Stomach (tissue), 9 donors: ENCODE data around the gene MKKS. TPM values are rescaled to one million over a fixed set of nuclear protein-coding genes. Genes with fewer than 3 reads are reported as not detected.

Experiments used
- DNase-seq, 2 donors: peaks; one replicate each; pipeline versions ENCODE4 v3.0.0 to v3.0.0-alpha.2; 2013 to 2019
- H3K27ac ChIP-seq, 5 donors: fragments of 200-600 bp in 4 of 5; sonication (generic) in 4 of 5; one replicate each; pipeline ENCODE4 v1.5.1; 2013 to 2019; ENCODE audit warnings: mild to moderate bottlenecking in 1 of 5, moderate library complexity in 1 of 5
- H3K27me3 ChIP-seq, 3 donors: fragments of 200-600 bp; sonication (generic); one replicate each; pipeline ENCODE4 v1.5.1; 2017 to 2019; ENCODE audit warnings: mixed run types in 1 of 3
- H3K36me3 ChIP-seq, 4 donors: fragments of 200-600 bp; sonication (generic); 1 replicate in 3 of 4; 2 replicates in 1 of 4; pipeline ENCODE4 v1.5.1; 2016 to 2019
- H3K4me1 ChIP-seq, 4 donors: fragments of 200-600 bp; sonication (generic); one replicate each; pipeline ENCODE4 v1.5.1; 2016 to 2019
- H3K4me3 ChIP-seq, 4 donors: fragments of 200-600 bp; sonication (generic) in 3 of 4; one replicate each; pipeline ENCODE4 v1.5.1; 2016 to 2019; ENCODE audit warnings: mild to moderate bottlenecking in 1 of 4
- H3K9me3 ChIP-seq, 4 donors: fragments of 200-600 bp; sonication (generic); one replicate each; pipeline ENCODE4 v1.5.1; 2016 to 2019
- EP300 ChIP-seq: sonication (generic); formaldehyde crosslinking; IDR thresholded peaks from one replicate; pipeline ENCODE4 v1.6.1; 2017; ENCODE audit warnings: antibody characterized with exemption
- POLR2A ChIP-seq, 4 donors: fragments of 450-650 bp; IDR thresholded peaks; one replicate each; pipeline ENCODE4 v1.6.1; 2016; ENCODE audit warnings: antibody characterized with exemption in 4 of 4, control low read depth in 2 of 4, mild to moderate bottlenecking in 1 of 4, moderate library complexity in 1 of 4
- POLR2AphosphoS5 ChIP-seq, 3 donors: sonication (generic); formaldehyde crosslinking; IDR thresholded peaks; one replicate each; pipeline ENCODE4 v1.6.1; 2016; ENCODE audit warnings: antibody characterized with exemption in 3 of 3
- WGBS, 5 donors: extraction: QIAGEN DNeasy Blood & Tissue Kit in 3 of 5; methylation state at CpG; one replicate each; pipeline versions ENCODE4 v1.1.5 to v1.1.7; 2013 to 2018; 5-methylcytosine and 5-hydroxymethylcytosine counted together
- intact Hi-C: fragments of 100-400 bp; cut with DNase I; formaldehyde crosslinking; loops from one replicate; pipeline ENCODE4 v1.15.1; 2023; ENCODE audit warnings: low total_unique reads
- polyA plus RNA-seq, 3 donors: library from polyadenylated mRNA; stranded (reverse); fragments of 200-250 nt; gene quantifications; one replicate each; pipeline ENCODE4 v1.2.3, GENCODE V29; 2013
- total RNA-seq, 5 donors: library from RNA; depleted of rRNA; stranded (reverse); fragments of >200 nt; gene quantifications; one replicate each; pipeline versions ENCODE4 v1.1.0 to v1.2.3, GENCODE V29; 2014 to 2016
- TF ChIP-seq, protein P1 (sequence below), 7 experiments: fragments of 450-650 bp in 4 of 7; fragments of 200-600 bp in 3 of 7; sonication (generic) in 3 of 7; IDR thresholded peaks; one replicate each; pipeline ENCODE4 v1.5.1; 2016 to 2019; ENCODE audit warnings: antibody characterized with exemption in 7 of 7, control low read depth in 2 of 7, mild to moderate bottlenecking in 1 of 7
- donor health status: healthy with polysubstance abuse.
- donor health status: Bipolar disorder and iron deficiency.
- donor health status: healthy.

MKKS gene
- total and polyA plus RNA-seq, 8 donors: 6.1 to 18.6 (median 12.3) TPM

DNA sequence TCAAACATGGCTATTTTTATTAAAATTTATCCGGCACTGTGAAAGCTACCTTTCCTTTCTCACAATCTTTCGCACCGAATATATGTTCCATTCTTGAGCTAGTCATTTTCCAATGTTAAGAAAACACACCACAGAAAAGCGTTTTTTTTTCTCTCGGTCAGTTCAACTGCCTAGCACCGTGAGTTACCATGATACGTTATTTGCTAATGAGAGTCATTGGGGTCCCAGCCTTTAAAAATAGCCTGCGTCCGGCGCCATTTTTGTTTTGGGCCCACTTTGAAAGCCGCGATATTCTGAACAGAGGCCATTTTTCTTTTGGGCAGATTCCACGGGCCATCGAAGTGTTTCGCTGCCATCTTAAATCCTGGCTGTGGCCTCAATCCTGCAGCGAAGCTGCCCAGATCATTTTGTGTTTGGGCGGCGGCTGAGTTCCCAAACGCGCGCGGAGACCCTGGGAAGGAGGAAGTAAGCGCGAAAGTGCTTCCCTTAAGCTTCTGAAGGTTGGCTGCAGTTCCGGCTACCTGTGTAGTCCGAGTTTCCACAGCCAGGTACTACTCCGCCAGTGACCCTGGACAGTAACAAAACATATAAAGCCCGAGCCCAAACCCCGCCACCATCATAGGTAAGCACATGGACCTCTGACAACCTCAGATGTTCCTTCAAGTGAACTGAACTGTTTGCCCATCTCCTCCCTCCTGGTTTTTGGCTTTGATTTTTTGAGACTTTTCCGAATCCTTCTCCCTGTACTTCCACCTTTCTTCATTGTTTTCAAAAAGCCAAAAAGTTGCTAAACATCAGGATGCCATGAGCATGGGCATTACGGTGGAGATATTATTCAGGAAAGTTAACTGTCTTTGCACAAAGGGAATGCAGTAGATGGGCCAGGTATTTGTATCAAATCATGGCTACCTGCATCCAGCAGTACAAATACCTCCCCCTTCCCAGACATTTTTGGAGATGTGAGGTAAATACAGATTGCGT is 1.1 kb upstream of the MKKS start, which contains the start of gene SLX4IP:
Gene SLX4IP, plus strand, starts transcription at position 474 of the 981 bp plus-strand sequence. CDS start 22,900 bp downstream, outside the sequence.
- Histone ChIP-seq H3K36me3 (no peaks in the 10 kb centered on the region), H3K27me3 (no peaks in the 10 kb centered on the region), H3K27ac (peak within 1 kb of the TSS; percentile 91 to 95 (median 94)), H3K4me1 (peaks cover 13 to 45% (median 31%) of the 10 kb centered on the region in 4 donors), H3K9me3 (no peaks in the 10 kb centered on the region), H3K4me3 (peak within 1 kb of the TSS; percentile 80 to 92 (median 86))
- TF ChIP-seq EP300 (no peak), POLR2A (IDR thresholded peaks at IDR 0.05) (no peak), POLR2AphosphoS5 (IDR thresholded peaks at IDR 0.05) (peak; percentile 15 to 84 (median 76))
- intact Hi-C loops: loop anchor here (10.0 kb wide), 1 partner anchor 460 kb away; no protein-coding TSS in a partner anchor
- DNase-seq: peak; percentile 94 to 98
- WGBS, 5 donors: 1 to 2% (median 1%) methylated on average over 28 to 32 of the region's 32 CpGs

DNA sequence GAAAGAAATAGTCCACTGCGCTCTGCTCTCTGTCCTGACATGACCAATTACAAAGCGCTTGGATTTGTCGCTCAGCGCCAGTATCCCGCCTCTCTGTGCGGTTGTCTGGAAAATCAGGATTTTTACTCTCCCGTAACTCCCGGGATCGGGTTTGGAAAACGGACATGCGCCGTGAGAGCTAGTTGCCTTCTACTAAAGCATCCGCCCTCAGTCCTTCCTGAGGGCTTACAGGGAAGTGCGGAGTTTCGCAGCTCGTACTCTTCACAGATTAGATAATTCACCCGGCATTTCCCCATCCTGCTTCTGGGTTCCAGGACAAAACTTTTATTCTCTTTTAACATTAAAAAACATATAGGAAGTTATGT is 427 bp upstream of the MKKS start:
- WGBS, 5 donors: 0% methylated on average over 17 of the region's 17 CpGs
- H3K4me3 ChIP-seq: peak overlapping the region; percentile 80 to 92 (median 86)
- peaks cover 16 to 52% (median 35%) of the 10 kb centered on the region in 4 donors for H3K4me1 ChIP-seq
- TF ChIP-seq POLR2A (IDR thresholded peaks at IDR 0.05) (peak in 2 of 4 donors; percentile 84 to 92), POLR2AphosphoS5 (IDR thresholded peaks at IDR 0.05) (peak; percentile 98 to 99 (median 99)), EP300 (no peak)
- DNase-seq: peak; percentile 94 to 98
- intact Hi-C loops: loop anchor here (10.0 kb wide), 1 partner anchor 460 kb away; no protein-coding TSS in a partner anchor
- no peaks in the 10 kb centered on the region for H3K9me3 ChIP-seq
- no peaks in the 10 kb centered on the region for H3K27me3 ChIP-seq
- H3K27ac ChIP-seq: peak overlapping the region; percentile 91 to 95 (median 94)
- H3K36me3 ChIP-seq: no peaks in the 10 kb centered on the region

DNA sequence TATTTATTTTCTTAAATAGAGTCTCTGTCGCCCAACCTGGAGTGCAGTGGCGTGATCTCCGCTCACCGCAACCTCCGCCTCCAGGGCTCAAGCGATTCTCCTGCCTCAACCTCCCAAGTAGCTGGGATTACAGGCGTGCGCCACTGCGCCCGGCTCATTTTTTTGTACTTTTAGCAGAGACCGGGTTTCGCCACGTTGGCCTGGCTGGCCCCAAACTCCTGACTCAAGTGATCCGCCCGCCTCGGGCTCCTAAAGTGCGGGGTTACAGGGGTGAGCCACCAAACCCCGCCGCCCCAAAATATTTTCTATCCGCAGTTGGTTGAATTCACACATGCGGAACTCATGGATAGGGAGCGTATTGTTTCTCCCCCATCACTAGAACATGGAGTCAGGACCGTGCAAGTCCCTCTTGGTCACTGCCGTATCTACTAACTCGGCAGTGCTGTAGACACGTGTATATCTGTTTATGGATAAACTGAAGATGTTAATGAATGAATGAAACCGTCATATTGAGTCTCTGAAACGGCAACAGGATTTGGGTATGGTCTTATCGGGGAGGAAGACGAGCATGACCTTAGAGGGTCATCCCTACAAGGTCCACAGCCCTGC is 904 bp downstream of the MKKS start:
- TF ChIP-seq POLR2A (IDR thresholded peaks at IDR 0.05) (no peak), EP300 (no peak), POLR2AphosphoS5 (IDR thresholded peaks at IDR 0.05) (no peak)
- TF ChIP-seq, protein P1, sequence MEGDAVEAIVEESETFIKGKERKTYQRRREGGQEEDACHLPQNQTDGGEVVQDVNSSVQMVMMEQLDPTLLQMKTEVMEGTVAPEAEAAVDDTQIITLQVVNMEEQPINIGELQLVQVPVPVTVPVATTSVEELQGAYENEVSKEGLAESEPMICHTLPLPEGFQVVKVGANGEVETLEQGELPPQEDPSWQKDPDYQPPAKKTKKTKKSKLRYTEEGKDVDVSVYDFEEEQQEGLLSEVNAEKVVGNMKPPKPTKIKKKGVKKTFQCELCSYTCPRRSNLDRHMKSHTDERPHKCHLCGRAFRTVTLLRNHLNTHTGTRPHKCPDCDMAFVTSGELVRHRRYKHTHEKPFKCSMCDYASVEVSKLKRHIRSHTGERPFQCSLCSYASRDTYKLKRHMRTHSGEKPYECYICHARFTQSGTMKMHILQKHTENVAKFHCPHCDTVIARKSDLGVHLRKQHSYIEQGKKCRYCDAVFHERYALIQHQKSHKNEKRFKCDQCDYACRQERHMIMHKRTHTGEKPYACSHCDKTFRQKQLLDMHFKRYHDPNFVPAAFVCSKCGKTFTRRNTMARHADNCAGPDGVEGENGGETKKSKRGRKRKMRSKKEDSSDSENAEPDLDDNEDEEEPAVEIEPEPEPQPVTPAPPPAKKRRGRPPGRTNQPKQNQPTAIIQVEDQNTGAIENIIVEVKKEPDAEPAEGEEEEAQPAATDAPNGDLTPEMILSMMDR (IDR thresholded peaks at IDR 0.05): no peak
- DNase-seq: no peak

DNA sequence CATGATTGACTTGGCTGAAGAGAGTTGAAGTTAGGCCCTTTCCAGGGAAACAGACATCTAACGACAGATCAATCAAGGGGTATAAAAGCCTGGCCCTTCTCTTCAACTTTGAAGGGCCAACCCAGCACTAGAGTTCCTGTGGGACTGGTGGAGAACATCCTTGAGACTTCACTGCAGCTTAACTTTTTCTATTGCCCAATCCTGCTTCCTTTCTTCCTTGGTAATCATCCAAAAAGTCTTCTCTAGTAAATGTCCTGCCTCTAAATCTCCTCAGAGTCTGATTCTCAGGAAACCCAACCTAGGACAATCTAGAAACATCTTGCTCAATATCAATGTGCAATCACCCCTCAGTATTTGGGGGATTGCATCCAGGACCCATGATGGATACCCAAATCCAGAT is 1.9 kb downstream of the MKKS start:
- intact Hi-C loops: loop anchor here (10.0 kb wide), 1 partner anchor 457 kb away; no protein-coding TSS in a partner anchor
- 70 to 86% (median 83%) methylated on average over 1 of the region's 1 CpG for WGBS, 5 donors

More for the DNA sequence above, 904 bp downstream of the MKKS start:
- H3K4me1 ChIP-seq: peaks cover 19 to 66% (median 44%) of the 10 kb centered on the region in 4 donors
- 40 to 55% (median 47%) methylated on average over 30 of the region's 30 CpGs for WGBS, 5 donors
- intact Hi-C loops: loop anchor here (10.0 kb wide), 1 partner anchor 458 kb away; no protein-coding TSS in a partner anchor
- H3K27me3 ChIP-seq: no peaks in the 10 kb centered on the region
- H3K27ac ChIP-seq: peak overlapping the region; percentile 91 to 95 (median 94)
- no peaks in the 10 kb centered on the region for H3K9me3 ChIP-seq
- H3K4me3 ChIP-seq: peak overlapping the region; percentile 80 to 92 (median 86)
- no peaks in the 10 kb centered on the region for H3K36me3 ChIP-seq

More for the DNA sequence above, 1.9 kb downstream of the MKKS start:
- no peak for DNase-seq
- TF ChIP-seq EP300 (no peak), POLR2A (IDR thresholded peaks at IDR 0.05) (no peak), POLR2AphosphoS5 (IDR thresholded peaks at IDR 0.05) (no peak)
- TF ChIP-seq, protein P1 (IDR thresholded peaks at IDR 0.05): no peak
- Histone ChIP-seq H3K9me3 (no peaks in the 10 kb centered on the region), H3K36me3 (no peaks in the 10 kb centered on the region), H3K27me3 (no peaks in the 10 kb centered on the region), H3K4me3 (no peak overlapping the region), H3K4me1 (peaks cover 19 to 74% (median 49%) of the 10 kb centered on the region in 4 donors), H3K27ac (no peak overlapping the region)
